Adrenal gland (tissue), 12 donors: ENCODE results near the gene SLC6A18. TPM values are rescaled to one million over a fixed set of nuclear protein-coding genes. Genes with fewer than 3 reads are reported as not detected.

Experiments used
- DNase-seq, 7 donors: peaks; one replicate each; pipeline ENCODE4 v3.0.0-alpha.2; 2019 to 2020
- H3K27ac ChIP-seq, 5 donors: fragments of 200-600 bp; sonication (generic) in 4 of 5; 1 replicate in 3 of 5; 2 replicates in 2 of 5; pipeline versions ENCODE4 v1.5.1 to v1.8.0; 2016 to 2020; ENCODE audit warnings: mild to moderate bottlenecking in 1 of 5
- H3K27me3 ChIP-seq: fragments of 200-600 bp; 2 replicates; pipeline ENCODE4 v1.8.0; 2021
- H3K36me3 ChIP-seq, 2 donors: fragments of 200-600 bp; replicated peaks in 1 of 2; 1 replicate in 1 of 2; 2 replicates in 1 of 2; pipeline versions ENCODE4 v1.5.1 to v1.8.0; 2018 to 2022
- H3K4me1 ChIP-seq, 2 donors: fragments of 200-600 bp; replicated peaks in 1 of 2; 1 replicate in 1 of 2; 2 replicates in 1 of 2; pipeline versions ENCODE4 v1.5.1 to v1.8.0; 2018 to 2021
- H3K4me3 ChIP-seq, 4 donors: fragments of 200-600 bp; sonication (generic) in 3 of 4; one replicate each; pipeline ENCODE4 v1.5.1; 2016 to 2018
- H3K9me3 ChIP-seq, 3 donors: fragments of 200-600 bp; sonication (generic) in 1 of 3; replicated peaks in 1 of 3; 1 replicate in 2 of 3; 2 replicates in 1 of 3; pipeline versions ENCODE4 v1.5.1 to v1.8.0; 2016 to 2021
- CTCF ChIP-seq, 6 experiments: fragments of 450-650 bp in 4 of 6; fragments of 200-600 bp in 2 of 6; sonication (generic) in 1 of 6; IDR thresholded peaks; 1 replicate in 5 of 6; 2 replicates in 1 of 6; pipeline versions ENCODE4 v1.5.1 to v1.8.0; 2016 to 2021; ENCODE audit warnings: antibody characterized with exemption in 6 of 6, mild to moderate bottlenecking in 2 of 6, moderate library complexity in 1 of 6
- POLR2A ChIP-seq, 2 donors: fragments of 450-650 bp; IDR thresholded peaks; one replicate each; pipeline ENCODE4 v1.6.1; 2017; ENCODE audit warnings: antibody characterized with exemption in 2 of 2, mild to moderate bottlenecking in 2 of 2, moderate library complexity in 1 of 2
- WGBS, 4 donors: extraction: QIAGEN DNeasy Blood & Tissue Kit in 2 of 4; methylation state at CpG; one replicate each; pipeline versions ENCODE4 v1.1.5 to v1.1.7; 2013 to 2017; 5-methylcytosine and 5-hydroxymethylcytosine counted together
- intact Hi-C, 2 donors: fragments of 100-400 bp; cut with DNase I; formaldehyde crosslinking; loops; one replicate each; pipeline versions ENCODE4 v1.14.1 to v1.15.0; 2022 to 2023
- polyA plus RNA-seq, 3 donors: library from polyadenylated mRNA; stranded (reverse); fragments of 200-250 nt in 2 of 3; fragments of 350-450 nt in 1 of 3; fragmentation: Illumina TruSeq in 1 of 3; extraction: RNeasy Lipid Tissue Mini Kit (QIAGEN cat#74804) in 1 of 3; gene quantifications; one replicate each; pipeline ENCODE4 v1.2.3, GENCODE V29; 2013 to 2014
- total RNA-seq, 9 donors: library from RNA; depleted of rRNA in 4 of 9; stranded (reverse); fragments of >200 nt in 4 of 9; fragments of 120-200 nt in 1 of 9; fragmentation: NEBNext Ultra II Directional in 1 of 9; extraction: Animal tissue kit (Norgen Biotek cat#: 25700) in 1 of 9; gene quantifications; one replicate each; pipeline versions ENCODE4 v1.1.0 to v1.2.4, GENCODE V29; 2013 to 2023
- donor health status: healthy with polysubstance abuse.
- donor health status: Bipolar disorder and iron deficiency.
- donor health status: DM: yes; HTN: yes; CAD: no.
- donor health status: DM: no; HTN: no; CAD: no.
- donor health status: DM: no; HTN: no; CAD: no.
- donor health status: DM: yes; HTN: yes; CAD: no.

The SLC6A18 gene
- total and polyA plus RNA-seq, 12 donors, result not detected

GRCh38 chr5:1294206-1294834, 69.1 kb downstream of the SLC6A18 start:
- H3K36me3 ChIP-seq, result no peaks in the 10 kb centered on the region
- no peak overlapping the region for H3K27ac ChIP-seq
- no peaks in the 10 kb centered on the region for H3K9me3 ChIP-seq
- no peaks in the 10 kb centered on the region for H3K4me1 ChIP-seq
- H3K4me3 ChIP-seq, result no peak overlapping the region
- no peak for TF ChIP-seq POLR2A (IDR thresholded peaks at IDR 0.05)
- no peak for TF ChIP-seq CTCF (IDR thresholded peaks at IDR 0.05)
- WGBS, 4 donors, result 0 to 29% (median 13%) methylated on average over 2 to 69 of the region's 69 CpGs
- no peak for DNase-seq
- H3K27me3 ChIP-seq, result peaks cover 29% of the 10 kb centered on the region
- intact Hi-C loops, result no loop called here

DNA sequence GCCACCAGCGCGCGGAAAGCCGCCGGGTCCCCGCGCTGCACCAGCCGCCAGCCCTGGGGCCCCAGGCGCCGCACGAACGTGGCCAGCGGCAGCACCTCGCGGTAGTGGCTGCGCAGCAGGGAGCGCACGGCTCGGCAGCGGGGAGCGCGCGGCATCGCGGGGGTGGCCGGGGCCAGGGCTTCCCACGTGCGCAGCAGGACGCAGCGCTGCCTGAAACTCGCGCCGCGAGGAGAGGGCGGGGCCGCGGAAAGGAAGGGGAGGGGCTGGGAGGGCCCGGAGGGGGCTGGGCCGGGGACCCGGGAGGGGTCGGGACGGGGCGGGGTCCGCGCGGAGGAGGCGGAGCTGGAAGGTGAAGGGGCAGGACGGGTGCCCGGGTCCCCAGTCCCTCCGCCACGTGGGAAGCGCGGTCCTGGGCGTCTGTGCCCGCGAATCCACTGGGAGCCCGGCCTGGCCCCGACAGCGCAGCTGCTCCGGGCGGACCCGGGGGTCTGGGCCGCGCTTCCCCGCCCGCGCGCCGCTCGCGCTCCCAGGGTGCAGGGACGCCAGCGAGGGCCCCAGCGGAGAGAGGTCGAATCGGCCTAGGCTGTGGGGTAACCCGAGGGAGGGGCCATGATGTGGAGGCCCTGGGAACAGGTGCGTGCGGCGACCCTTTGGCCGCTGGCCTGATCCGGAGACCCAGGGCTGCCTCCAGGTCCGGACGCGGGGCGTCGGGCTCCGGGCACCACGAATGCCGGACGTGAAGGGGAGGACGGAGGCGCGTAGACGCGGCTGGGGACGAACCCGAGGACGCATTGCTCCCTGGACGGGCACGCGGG, 69.9 kb downstream of the SLC6A18 start, which contains the start of gene TERT:
Gene TERT (minus strand): TSS at position 234 of the 815 bp plus-strand sequence. CDS start 79 bp downstream, at position 155.
- H3K9me3 ChIP-seq, result no peaks in the 10 kb centered on the region
- H3K36me3 ChIP-seq, result no peaks in the 10 kb centered on the region
- intact Hi-C loops, result no loop called here
- peaks cover 29% of the 10 kb centered on the region for H3K27me3 ChIP-seq
- WGBS, 4 donors, result 1 to 3% (median 1%) methylated on average over 12 to 102 of the region's 102 CpGs
- TF ChIP-seq CTCF (IDR thresholded peaks at IDR 0.05) (no peak), POLR2A (IDR thresholded peaks at IDR 0.05) (no peak)
- DNase-seq, result no peak
- no peak within 1 kb of the TSS for H3K27ac ChIP-seq
- H3K4me3 ChIP-seq, result no peak within 1 kb of the TSS
- H3K4me1 ChIP-seq, result no peaks in the 10 kb centered on the region

DNA sequence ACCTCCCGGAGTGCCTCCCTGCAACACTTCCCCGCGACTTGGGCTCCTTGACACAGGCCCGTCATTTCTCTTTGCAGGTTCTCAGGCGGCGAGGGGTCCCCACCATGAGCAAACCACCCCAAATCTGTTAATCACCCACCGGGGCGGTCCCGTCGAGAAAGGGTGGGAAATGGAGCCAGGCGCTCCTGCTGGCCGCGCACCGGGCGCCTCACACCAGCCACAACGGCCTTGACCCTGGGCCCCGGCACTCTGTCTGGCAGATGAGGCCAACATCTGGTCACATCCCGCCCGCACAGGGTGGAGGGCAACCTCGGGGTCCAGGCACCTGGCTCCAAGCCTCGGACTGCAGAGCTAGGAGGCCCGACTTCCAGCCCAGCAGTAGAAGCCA, 70.5 kb downstream of the SLC6A18 start:
- Histone ChIP-seq H3K4me3 (no peak overlapping the region), H3K9me3 (no peaks in the 10 kb centered on the region), H3K4me1 (no peaks in the 10 kb centered on the region), H3K36me3 (no peaks in the 10 kb centered on the region), H3K27me3 (peaks cover 29% of the 10 kb centered on the region), H3K27ac (no peak overlapping the region)
- intact Hi-C loops, result no loop called here
- no peak for TF ChIP-seq POLR2A (IDR thresholded peaks at IDR 0.05)
- TF ChIP-seq CTCF (IDR thresholded peaks at IDR 0.05), result no peak
- no peak for DNase-seq
- WGBS, 4 donors, result 26 to 33% (median 32%) methylated on average over 12 to 22 of the region's 22 CpGs; no CpG with 5 or more reads in 1 of the 4 donors

Other genes starting within 250 kb of the SLC6A18 start
- 10 to 100 TPM in 4 of 9 donors, 1 to 10 TPM in 4, under 1 TPM in 1; 0.22 to 25.5 (median 9.6) TPM for gene NKD2, start 216.6 kb upstream of the SLC6A18 start, total RNA-seq
- 10 to 100 TPM in 2 of 3 donors, under 1 TPM in 1; 0.92 to 32.8 (median 18.1) TPM for gene NKD2, start 216.6 kb upstream of the SLC6A18 start, polyA plus RNA-seq
- gene SLC12A7, start 113.3 kb upstream of the SLC6A18 start, total RNA-seq, result 10 to 100 TPM in 8 of 9 donors, 1 to 10 TPM in 1; 1.3 to 52.6 (median 29.4) TPM
- 10 to 100 TPM in 2 of 3 donors, 1 to 10 TPM in 1; 5.5 to 25.8 (median 18.6) TPM for gene SLC12A7, start 113.3 kb upstream of the SLC6A18 start, polyA plus RNA-seq
- gene SLC6A19, start 23.8 kb upstream of the SLC6A18 start, total RNA-seq, result under 1 TPM in 1 of 9 donors, not detected in 8; under 0.01 TPM
- not detected for gene SLC6A19, start 23.8 kb upstream of the SLC6A18 start, polyA plus RNA-seq
- under 1 TPM in 1 of 9 donors, not detected in 8; 0.29 TPM for gene TERT, start 69.7 kb downstream of the SLC6A18 start, total RNA-seq
- gene TERT, start 69.7 kb downstream of the SLC6A18 start, polyA plus RNA-seq, result not detected
- 10 to 100 TPM; 61.8 to 96.5 (median 87.0) TPM for gene CLPTM1L, start 119.7 kb downstream of the SLC6A18 start, total RNA-seq
- gene CLPTM1L, start 119.7 kb downstream of the SLC6A18 start, polyA plus RNA-seq, result 10 to 100 TPM; 40.7 to 85.6 (median 50.7) TPM
- not detected for gene SLC6A3, start 220.1 kb downstream of the SLC6A18 start, total RNA-seq
- gene SLC6A3, start 220.1 kb downstream of the SLC6A18 start, polyA plus RNA-seq, result under 1 TPM in 1 of 3 donors, not detected in 2; 0.10 TPM